Thyroid gland (tissue), 4 donors: ENCODE measurements around the gene OR6N1. TPM values are rescaled to one million over a fixed set of nuclear protein-coding genes. Genes with fewer than 3 reads are reported as not detected.

Source experiments
- DNase-seq, 2 donors: peaks; one replicate each; pipeline ENCODE4 v3.0.0-alpha.2; 2019
- H3K27ac ChIP-seq, 3 donors: fragments of 200-600 bp; sonication (generic); 1 replicate in 2 of 3; 2 replicates in 1 of 3; pipeline ENCODE4 v1.5.1; 2016 to 2019; ENCODE audit warnings: mild to moderate bottlenecking in 1 of 3, moderate library complexity in 1 of 3
- H3K27me3 ChIP-seq: fragments of 200-600 bp; sonication (generic); one replicate; pipeline ENCODE4 v1.5.1; 2019
- H3K36me3 ChIP-seq, 2 donors: fragments of 200-600 bp; sonication (generic); one replicate each; pipeline ENCODE4 v1.5.1; 2016 to 2019
- H3K4me1 ChIP-seq, 2 donors: fragments of 200-600 bp; sonication (generic); one replicate each; pipeline ENCODE4 v1.5.1; 2017 to 2019
- H3K4me3 ChIP-seq, 3 donors: fragments of 200-600 bp; sonication (generic); replicated peaks in 1 of 3; 1 replicate in 2 of 3; 2 replicates in 1 of 3; pipeline ENCODE4 v1.5.1; 2016; ENCODE audit warnings: mild to moderate bottlenecking in 1 of 3
- H3K9me3 ChIP-seq: fragments of 200-600 bp; sonication (generic); one replicate; pipeline ENCODE4 v1.5.1; 2017
- POLR2A ChIP-seq, 2 donors: fragments of 450-650 bp; IDR thresholded peaks; one replicate each; pipeline ENCODE4 v1.6.1; 2017; ENCODE audit warnings: antibody characterized with exemption in 2 of 2, mild to moderate bottlenecking in 2 of 2, moderate library complexity in 1 of 2
- WGBS, 2 donors: methylation state at CpG; one replicate each; pipeline ENCODE4 v1.1.5; 2017; 5-methylcytosine and 5-hydroxymethylcytosine counted together
- intact Hi-C: fragments of 100-400 bp; cut with DNase I; formaldehyde crosslinking; loops from one replicate; pipeline ENCODE4 v1.15.1; 2023
- total RNA-seq, 4 donors: library from RNA; depleted of rRNA; stranded (reverse); fragments of >200 nt; gene quantifications; one replicate each; pipeline ENCODE4 v1.2.3, GENCODE V29; 2016
- TF ChIP-seq, protein P1 (sequence below), 6 experiments: fragments of 200-600 bp in 3 of 6; fragments of 450-650 bp in 3 of 6; sonication (generic) in 3 of 6; IDR thresholded peaks; one replicate each; pipeline ENCODE4 v1.5.1; 2016 to 2019; ENCODE audit warnings: antibody characterized with exemption in 6 of 6, mild to moderate bottlenecking in 2 of 6, inconsistent platforms in 1 of 6, moderate library complexity in 1 of 6

The OR6N1 gene
- total RNA-seq, 4 donors from 2014 or later, result not detected

DNA sequence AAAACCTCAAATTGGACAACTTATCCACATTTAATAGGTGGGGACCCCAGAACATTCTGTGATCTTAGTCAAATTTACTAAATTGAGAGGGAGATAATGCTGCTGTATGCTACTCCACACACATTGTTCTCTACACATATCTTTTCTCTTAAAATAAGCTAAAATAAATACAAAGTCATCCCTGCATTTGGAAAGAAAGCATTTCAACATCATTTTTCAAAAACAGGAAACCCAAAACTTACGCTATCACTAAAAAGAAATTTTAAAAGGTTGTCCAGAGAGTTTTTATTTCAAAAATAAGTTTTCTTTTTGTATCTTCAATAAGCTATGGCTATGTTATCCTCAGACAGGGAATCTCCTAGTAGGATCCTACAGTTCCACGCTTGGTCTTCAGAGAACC, 28.5 kb upstream of the OR6N1 start:
- TF ChIP-seq, protein P1, sequence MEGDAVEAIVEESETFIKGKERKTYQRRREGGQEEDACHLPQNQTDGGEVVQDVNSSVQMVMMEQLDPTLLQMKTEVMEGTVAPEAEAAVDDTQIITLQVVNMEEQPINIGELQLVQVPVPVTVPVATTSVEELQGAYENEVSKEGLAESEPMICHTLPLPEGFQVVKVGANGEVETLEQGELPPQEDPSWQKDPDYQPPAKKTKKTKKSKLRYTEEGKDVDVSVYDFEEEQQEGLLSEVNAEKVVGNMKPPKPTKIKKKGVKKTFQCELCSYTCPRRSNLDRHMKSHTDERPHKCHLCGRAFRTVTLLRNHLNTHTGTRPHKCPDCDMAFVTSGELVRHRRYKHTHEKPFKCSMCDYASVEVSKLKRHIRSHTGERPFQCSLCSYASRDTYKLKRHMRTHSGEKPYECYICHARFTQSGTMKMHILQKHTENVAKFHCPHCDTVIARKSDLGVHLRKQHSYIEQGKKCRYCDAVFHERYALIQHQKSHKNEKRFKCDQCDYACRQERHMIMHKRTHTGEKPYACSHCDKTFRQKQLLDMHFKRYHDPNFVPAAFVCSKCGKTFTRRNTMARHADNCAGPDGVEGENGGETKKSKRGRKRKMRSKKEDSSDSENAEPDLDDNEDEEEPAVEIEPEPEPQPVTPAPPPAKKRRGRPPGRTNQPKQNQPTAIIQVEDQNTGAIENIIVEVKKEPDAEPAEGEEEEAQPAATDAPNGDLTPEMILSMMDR (IDR thresholded peaks at IDR 0.05), result no peak
- TF ChIP-seq POLR2A (IDR thresholded peaks at IDR 0.05), result no peak
- H3K4me3 ChIP-seq, result no peak overlapping the region
- no peak for DNase-seq
- H3K9me3 ChIP-seq, result no peaks in the 10 kb centered on the region
- H3K27ac ChIP-seq, result no peak overlapping the region
- WGBS, 2 donors, result 87 to 88% methylated on average over 2 of the region's 2 CpGs
- intact Hi-C loops, result no loop called here
- no peaks in the 10 kb centered on the region for H3K4me1 ChIP-seq
- H3K27me3 ChIP-seq, result no peaks in the 10 kb centered on the region
- no peaks in the 10 kb centered on the region for H3K36me3 ChIP-seq

DNA sequence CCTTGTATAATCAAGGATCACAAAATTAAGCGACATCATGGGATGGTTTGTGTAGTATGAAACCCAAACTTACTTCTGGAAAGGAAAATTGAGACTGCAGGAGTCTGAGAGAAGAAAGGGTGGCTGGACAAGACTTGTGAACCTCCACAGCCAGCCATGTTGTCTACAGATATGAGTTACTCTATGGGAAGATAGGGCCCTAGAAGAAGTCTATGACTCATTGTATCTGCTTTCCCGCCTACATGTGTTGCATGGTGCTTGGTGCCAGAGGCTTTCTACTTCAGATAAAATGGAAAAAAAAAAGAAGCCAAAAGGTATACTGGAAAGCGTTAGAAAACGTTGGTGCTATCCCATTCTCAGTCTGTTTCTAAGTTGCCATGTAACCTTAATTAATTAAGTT, 27.7 kb upstream of the OR6N1 start:
- no peaks in the 10 kb centered on the region for H3K27me3 ChIP-seq
- TF ChIP-seq, protein P1 (IDR thresholded peaks at IDR 0.05), result no peak
- no peak for TF ChIP-seq POLR2A (IDR thresholded peaks at IDR 0.05)
- DNase-seq, result no peak
- no peaks in the 10 kb centered on the region for H3K36me3 ChIP-seq
- WGBS, 2 donors, result 84 to 86% methylated on average over 4 of the region's 4 CpGs
- H3K4me3 ChIP-seq, result no peak overlapping the region
- intact Hi-C loops, result no loop called here
- H3K27ac ChIP-seq, result no peak overlapping the region
- H3K9me3 ChIP-seq, result no peaks in the 10 kb centered on the region
- H3K4me1 ChIP-seq, result no peaks in the 10 kb centered on the region

GRCh38 chr1:158798531-158798930, 26.5 kb upstream of the OR6N1 start:
- H3K27ac ChIP-seq, result no peak overlapping the region
- 69 to 79% methylated on average over 3 of the region's 3 CpGs for WGBS, 2 donors
- no peaks in the 10 kb centered on the region for H3K27me3 ChIP-seq
- H3K36me3 ChIP-seq, result no peaks in the 10 kb centered on the region
- no peak for TF ChIP-seq POLR2A (IDR thresholded peaks at IDR 0.05)
- no peaks in the 10 kb centered on the region for H3K9me3 ChIP-seq
- intact Hi-C loops, result no loop called here
- H3K4me3 ChIP-seq, result no peak overlapping the region
- no peaks in the 10 kb centered on the region for H3K4me1 ChIP-seq
- no peak for DNase-seq

GRCh38 chr1:158794247-158794646, 22.3 kb upstream of the OR6N1 start:
- no peak for TF ChIP-seq POLR2A (IDR thresholded peaks at IDR 0.05)
- TF ChIP-seq, protein P1 (IDR thresholded peaks at IDR 0.05), result no peak
- no peak for DNase-seq
- no peak overlapping the region for H3K27ac ChIP-seq
- no peaks in the 10 kb centered on the region for H3K36me3 ChIP-seq
- H3K4me1 ChIP-seq, result no peaks in the 10 kb centered on the region
- H3K9me3 ChIP-seq, result no peaks in the 10 kb centered on the region
- no peaks in the 10 kb centered on the region for H3K27me3 ChIP-seq
- H3K4me3 ChIP-seq, result no peak overlapping the region
- intact Hi-C loops, result no loop called here
- 56 to 72% methylated on average over 6 of the region's 6 CpGs for WGBS, 2 donors

DNA sequence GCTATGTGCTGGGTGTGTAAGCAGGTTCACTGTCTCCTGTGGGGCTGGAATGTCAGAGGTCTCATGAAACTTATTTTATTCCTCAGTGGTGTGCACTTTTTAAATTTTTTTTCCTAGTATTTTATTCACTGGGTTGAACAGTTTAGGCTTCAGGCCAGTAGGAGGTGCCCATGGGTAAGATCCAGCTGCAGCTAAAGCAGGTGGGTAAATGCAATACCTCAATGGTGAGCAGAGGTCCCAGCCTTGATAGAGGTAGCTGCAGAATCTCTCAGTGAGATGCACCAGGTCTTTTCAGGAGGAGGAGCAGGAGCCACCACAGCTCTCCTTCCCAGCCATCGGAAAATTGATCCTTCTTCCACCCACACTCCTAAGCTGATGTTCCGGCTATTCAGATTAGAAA, 21.6 kb upstream of the OR6N1 start:
- TF ChIP-seq POLR2A (IDR thresholded peaks at IDR 0.05), result no peak
- TF ChIP-seq, protein P1 (IDR thresholded peaks at IDR 0.05), result no peak
- Histone ChIP-seq H3K36me3 (no peaks in the 10 kb centered on the region), H3K27me3 (no peaks in the 10 kb centered on the region), H3K9me3 (no peaks in the 10 kb centered on the region), H3K27ac (no peak overlapping the region), H3K4me3 (no peak overlapping the region), H3K4me1 (no peaks in the 10 kb centered on the region)
- intact Hi-C loops, result no loop called here
- no peak for DNase-seq
- WGBS, 2 donors, result 67 to 71% methylated on average over 2 of the region's 2 CpGs

- DNase-seq, result no peak
- H3K4me3 ChIP-seq, result no peak within 1 kb of the TSS
- TF ChIP-seq, protein P1 (IDR thresholded peaks at IDR 0.05), result no peak
- TF ChIP-seq POLR2A (IDR thresholded peaks at IDR 0.05), result no peak
- H3K9me3 ChIP-seq, result no peaks in the 10 kb centered on the region
- H3K27me3 ChIP-seq, result no peaks in the 10 kb centered on the region
- H3K4me1 ChIP-seq, result no peaks in the 10 kb centered on the region
- no peaks in the 10 kb centered on the region for H3K36me3 ChIP-seq
- intact Hi-C loops, result no loop called here
- H3K27ac ChIP-seq, result no peak within 1 kb of the TSS
These were observed 9.1 kb upstream of the OR6N1 start, which contains the start of gene OR6N2 for GRCh38 chr1:158781104-158781503. Gene OR6N2 (minus strand): TSS chr1:158781204. CDS start chr1:158777635, 3,569 bp downstream.
